K562 (cell line): ENCODE data around the gene SLC7A5. TPM values are rescaled to one million over a fixed set of nuclear protein-coding genes. Genes with fewer than 3 reads are reported as not detected.
A peak's percentile ranks its signal among the peaks of the same experiment; 100 is the strongest.

ENCODE experiments used
- ATAC-seq: fragments of 200-7000 bp; cut with Tn5 transposase; 3 replicates; pipeline ENCODE4 v1.9.1; 2020; ENCODE audit warnings: moderate library complexity
- BruUV-seq: library from RNA; stranded (reverse); fragments of 400-500 nt; replicated peaks from 2 replicates; lab custom pipeline; 2021; lab: Mats Ljungman, UMichigan
- CTCF ChIA-PET: fragments of 300-600 bp; formaldehyde crosslinking; extraction: SDS; loops from one replicate; lab custom pipeline; 2021; ENCODE audit warnings: low intra/inter-chr PET ratio; lab: Yijun Ruan, JAX
- POLR2A ChIA-PET: fragments of 300-600, 350-650 bp; sonication (Branson Sonifier 250); formaldehyde crosslinking; extraction: SDS; loops from one replicate; lab custom pipeline; 2021; ENCODE audit warnings: antibody characterized with exemption, inconsistent platforms; lab: Yijun Ruan, JAX
- DNase-seq, 4 experiments: peaks; one replicate each; pipeline versions ENCODE4 v3.0.0 to v3.0.0-alpha.2; 2011 to 2018; ENCODE audit warnings: low spot score in 3 of 4, mixed read lengths in 3 of 4; ENCODE audit errors: extremely low read depth in 1 of 4
- FAIRE-seq: peaks from 2 replicates; lab custom pipeline; 2011; peaks lifted over from hg19 to GRCh38; lab: Jason Lieb, UNC
- H2AFZ ChIP-seq: 2 replicates; pipeline ENCODE4 v1.6.0; 2011; ENCODE audit warnings: low read depth, low read length, control low read depth, inconsistent platforms
- H3K27ac ChIP-seq: fragments of 200-600 bp; 3 replicates; pipeline ENCODE4 v1.8.0; 2011; ENCODE audit warnings: low read depth, mild to moderate bottlenecking, control low read depth, inconsistent platforms, low read length, moderate library complexity, mixed read lengths; ENCODE audit errors: extremely low read depth
- H3K27me3 ChIP-seq, 2 experiments: fragments of 300-600 bp in 1 of 2; 2 replicates in 1 of 2; 3 replicates in 1 of 2; pipeline versions ENCODE4 v1.6.0 to v1.8.0; 2011; ENCODE audit warnings: inconsistent platforms in 2 of 2, low read length in 2 of 2, mild to moderate bottlenecking in 1 of 2, mixed read lengths in 1 of 2, moderate library complexity in 1 of 2; ENCODE audit not compliant: control insufficient read depth in 2 of 2, insufficient read depth in 2 of 2
- H3K36me3 ChIP-seq: fragments of 300-600 bp; 3 replicates; pipeline ENCODE4 v1.8.0; 2011; ENCODE audit warnings: mild to moderate bottlenecking, low read length, inconsistent platforms; ENCODE audit not compliant: control insufficient read depth, insufficient read depth
- H3K4me1 ChIP-seq, 2 experiments: fragments of 200-600 bp in 1 of 2; replicated peaks in 1 of 2; 2 replicates in 1 of 2; 3 replicates in 1 of 2; pipeline versions ENCODE4 v1.5.1 to v1.8.0; 2011; ENCODE audit warnings: inconsistent platforms in 2 of 2, low read length in 2 of 2, mild to moderate bottlenecking in 1 of 2, mixed read lengths in 1 of 2, moderate library complexity in 1 of 2; ENCODE audit not compliant: control insufficient read depth in 2 of 2, insufficient read depth in 2 of 2
- H3K4me2 ChIP-seq: 2 replicates; pipeline ENCODE4 v1.6.1; 2011; ENCODE audit warnings: low read length, control low read depth, inconsistent platforms, mixed read lengths; ENCODE audit not compliant: insufficient read depth
- H3K4me3 ChIP-seq: fragments of 200-600 bp; sonication (generic), shearing (Covaris generic); 2 replicates; pipeline ENCODE4 v1.5.1; 2016; ENCODE audit warnings: control low read depth, inconsistent platforms
- H3K79me2 ChIP-seq: fragments of 200-600 bp; 3 replicates; pipeline ENCODE4 v1.8.0; 2011; ENCODE audit warnings: low read length, inconsistent platforms; ENCODE audit not compliant: control insufficient read depth, insufficient read depth
- H3K9ac ChIP-seq, 2 experiments: 2 replicates each; pipeline versions ENCODE4 v1.6.0 to v1.6.1; 2011; ENCODE audit warnings: low read depth in 2 of 2, low read length in 2 of 2, control low read depth in 1 of 2, inconsistent platforms in 1 of 2, mild to moderate bottlenecking in 1 of 2, mixed read lengths in 1 of 2; ENCODE audit not compliant: insufficient read depth in 1 of 2
- H3K9me1 ChIP-seq: one replicate; pipeline ENCODE4 v1.6.0; 2011; ENCODE audit warnings: inconsistent platforms, mild to moderate bottlenecking, low read length, moderate library complexity; ENCODE audit not compliant: control insufficient read depth, insufficient read depth
- H3K9me3 ChIP-seq: replicated peaks from 2 replicates; pipeline ENCODE4 v1.5.1; 2011; ENCODE audit warnings: low read depth, low read length, inconsistent platforms; ENCODE audit not compliant: control insufficient read depth, insufficient read depth
- H4K20me1 ChIP-seq: replicated peaks from 2 replicates; pipeline ENCODE4 v1.6.1; 2011; ENCODE audit warnings: low read length, inconsistent platforms, mixed read lengths; ENCODE audit not compliant: control insufficient read depth, insufficient read depth
- ESRRA ChIP-seq: fragments of 450-650 bp; IDR thresholded peaks from 2 replicates; pipeline ENCODE4 v1.6.1; 2014; ENCODE audit warnings: low read depth, mild to moderate bottlenecking, moderate library complexity, borderline replicate concordance
- FOXA3 ChIP-seq, 2 experiments: fragments of 450-650 bp in 1 of 2; sonication (generic) in 1 of 2; formaldehyde crosslinking; IDR thresholded peaks in 1 of 2; conservative IDR thresholded peaks in 1 of 2; 2 replicates each; pipeline versions ENCODE4 v1.4.0 to v1.8.0; 2020 to 2022; ENCODE audit warnings: mild to moderate bottlenecking in 2 of 2, missing genetic modification reagents in 1 of 2
- POLR2G ChIP-seq: fragments of 200-400 bp; formaldehyde crosslinking; IDR thresholded peaks from 2 replicates; pipeline ENCODE4 v1.6.1; 2017; ENCODE audit warnings: low read depth, mild to moderate bottlenecking, antibody characterized with exemption, low read length, moderate library complexity
- RBFOX2 ChIP-seq: fragments of 200-400 bp; formaldehyde crosslinking; IDR thresholded peaks from 2 replicates; pipeline ENCODE4 v1.6.1; 2017; ENCODE audit warnings: low read depth, mild to moderate bottlenecking, low read length, moderate library complexity
- SMAD2 ChIP-seq: fragments of 150-350 bp; IDR thresholded peaks from 2 replicates; pipeline ENCODE4 v1.6.1; 2014; ENCODE audit warnings: low read depth, mild to moderate bottlenecking, low read length
- WGBS: fragments of 100-300 bp; shearing (Covaris generic); methylation state at CpG from one replicate; pipeline ENCODE4 v1.1.6; 2016; ENCODE audit warnings: low coverage, mixed read lengths; ENCODE audit not compliant: insufficient coverage; ENCODE audit errors: missing lambda C conversion rate; 5-methylcytosine and 5-hydroxymethylcytosine counted together
- in situ Hi-C: fragments of 300-500 bp; cut with MboI; formaldehyde crosslinking; loops from 4 replicates; pipeline ENCODE4 v1.15.0; 2018; ENCODE audit warnings: inconsistent platforms, mixed read lengths
- intact Hi-C: fragments of 100-400 bp; cut with micrococcal nuclease; formaldehyde crosslinking; loops from 2 replicates; pipeline ENCODE4 v1.14.2; 2022
- polyA plus RNA-seq, 8 experiments: library from polyadenylated mRNA; depleted of rRNA in 4 of 8; stranded (reverse) in 5 of 8; unstranded in 3 of 8; fragments of >200 nt; fragmentation: Nextera tagmentation in 2 of 8; fragmentation: Illumina TruSeq in 1 of 8; extraction: Ambion mirVana in 2 of 8; extraction: Trizol in 1 of 8; gene quantifications; 2 replicates each; pipeline versions ENCODE4 v1.2.1 to v1.2.3, GENCODE V29; 2011 to 2014; ENCODE audit warnings: inconsistent platforms in 1 of 8, missing spikeins in 1 of 8
- total RNA-seq, 7 experiments: library from RNA; depleted of rRNA in 6 of 7; stranded (reverse); fragments of >200 nt in 6 of 7; fragmentation: Illumina TruSeq in 2 of 7; extraction: Trizol in 2 of 7; gene quantifications; 2 replicates each; pipeline versions ENCODE4 v1.2.1 to v1.2.3, GENCODE V29; 2011 to 2021; ENCODE audit warnings: low replicate concordance in 1 of 7

The SLC7A5 gene
- total and polyA plus RNA-seq, 9 of the 15 experiments (the other 6 are each of a cell fraction or from before 2014, with no cell fraction given): 1.9 to 220 (median 18.6) TPM

- Histone ChIP-seq H4K20me1 (peaks cover 57% of the 10 kb centered on the region), H3K27me3 (no peaks in the 10 kb centered on the region), H3K36me3 (peaks cover 58% of the 10 kb centered on the region; the same call in 2 of the 3 replicates), H3K9me3 (no peaks in the 10 kb centered on the region), H3K4me2 (peak overlapping the region; percentile 41; the same call in 1 of the 2 replicates), H3K9ac (no peak overlapping the region; a peak in 1 of 4 replicates), H3K27ac (no peak overlapping the region), H3K4me3 (no peak overlapping the region), H3K4me1 (peaks cover 41 to 50% of the 10 kb centered on the region in 2 experiments), H3K9me1 (peaks cover 6% of the 10 kb centered on the region), H3K79me2 (peaks cover 94% of the 10 kb centered on the region), H2AFZ (no peak overlapping the region)
- WGBS: 82% methylated on average over 13 of the region's 15 CpGs
- in situ Hi-C loops (no loop called here), intact Hi-C loops (no loop called here)
- ATAC-seq (no peak), FAIRE-seq (no peak), DNase-seq (no peak)
- BruUV-seq: no TSS peak
- CTCF ChIA-PET: no interaction called here
- TF ChIP-seq ESRRA (no peak), FOXA3 (CRISPR knock-in tag; conservative IDR thresholded peaks at IDR 0.05 in 1 of 2, IDR thresholded peaks at IDR 0.05 in 1 of 2) (no peak), SMAD2 (no peak), POLR2G (0 out of 2 replicates have a peak, but pooled peaks have one; percentile 36), RBFOX2 (peak; percentile 43; the same call in 1 of the 2 replicates)
- POLR2A ChIA-PET: interaction anchor here (0.6 to 6.8 kb wide), 3 partner anchors 9 to 422 kb away, joined by 3 to 70 read pairs (median 3); no protein-coding TSS in a partner anchor
Measured at GRCh38 chr16:87864331-87864989, 4.8 kb downstream of the SLC7A5 start.
